Measurements from ENCODE around the gene KLHDC4. TPM values are rescaled to one million over a fixed set of nuclear protein-coding genes. Genes with fewer than 3 reads are reported as not detected.

The KLHDC4 gene
- total and polyA plus RNA-seq, 5 donors from 2014 or later, result 17.0 to 104 (median 17.5) TPM

DNA sequence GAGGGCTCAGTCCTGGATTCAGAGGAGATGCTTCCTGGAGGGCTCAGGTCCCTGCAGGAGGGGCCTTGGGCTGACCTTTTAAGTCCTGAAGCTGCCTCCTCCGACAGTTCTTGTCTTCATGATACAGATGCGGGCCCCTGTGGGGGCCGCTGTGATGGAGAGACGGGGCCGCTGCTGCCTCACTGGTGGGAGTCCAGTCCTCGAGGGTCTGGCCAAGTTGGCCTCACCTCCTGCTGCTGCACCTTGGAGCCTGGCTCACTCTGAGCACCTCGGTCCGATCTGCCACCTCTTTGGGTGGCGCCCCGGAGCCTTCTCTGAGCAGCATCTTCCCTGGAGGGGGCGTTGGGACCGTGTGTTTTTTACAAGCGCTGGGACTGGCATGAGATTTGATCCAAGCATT, 79.1 kb downstream of the KLHDC4 start:
- Mint-ChIP-seq H3K27ac (no peak overlapping the region), H3K9me3 (no peaks in the 10 kb centered on the region)

DNA sequence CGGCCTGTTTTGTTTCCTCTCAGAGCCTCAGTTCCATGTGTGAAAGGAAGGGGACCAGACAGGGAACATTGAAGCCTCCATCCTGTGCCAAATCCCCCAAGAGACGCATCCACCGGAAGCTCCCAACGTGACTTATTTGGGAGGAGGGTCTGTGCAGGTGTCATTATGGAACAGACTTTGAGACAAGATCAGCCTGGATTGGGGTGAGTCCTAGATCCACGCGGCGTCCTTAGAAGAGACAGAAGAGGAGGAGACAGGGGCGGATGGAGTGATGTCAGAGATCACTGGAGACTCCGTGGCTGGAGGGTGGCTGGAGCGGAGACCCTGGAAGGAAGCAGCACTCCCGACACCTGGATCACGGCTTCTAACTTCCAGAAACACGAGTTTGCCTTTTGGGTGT, 80.0 kb downstream of the KLHDC4 start:
- Mint-ChIP-seq H3K9me3 (no peaks in the 10 kb centered on the region), H3K27me3 (no peaks in the 10 kb centered on the region), H3K36me3 (no peaks in the 10 kb centered on the region), H3K4me1 (peaks cover 0 to 2% (median 0%) of the 10 kb centered on the region in 4 donors), H3K4me3 (no peak overlapping the region), H3K27ac (no peak overlapping the region)
- Histone ChIP-seq H3K27ac (ENCODE audit: insufficient read depth, low read length, poor library complexity, severe bottlenecking) (no peak overlapping the region), H3K27me3 (ENCODE audit: control insufficient read depth, insufficient read depth, low read length) (no peaks in the 10 kb centered on the region), H3K9me3 (ENCODE audit: control insufficient read depth in 2 of 2, low read length in 2 of 2) (no peaks in the 10 kb centered on the region), H3K36me3 (ENCODE audit: control insufficient read depth, insufficient read depth, low read length) (no peaks in the 10 kb centered on the region), H3K4me3 (ENCODE audit: low read depth, low read length) (no peak overlapping the region), H3K4me1 (ENCODE audit: control insufficient read depth, insufficient read depth, low read length, poor library complexity, severe bottlenecking) (no peaks in the 10 kb centered on the region)
- no peak for ATAC-seq (ENCODE audit: low read depth in 2 of 2)
- no peak for DNase-seq

More for the DNA sequence above, 79.1 kb downstream of the KLHDC4 start:
- no peaks in the 10 kb centered on the region for H3K4me1 ChIP-seq (ENCODE audit: control insufficient read depth, insufficient read depth, low read length, poor library complexity, severe bottlenecking)
- H3K4me3 ChIP-seq (ENCODE audit: low read depth, low read length), result no peak overlapping the region
- no peaks in the 10 kb centered on the region for H3K27me3 ChIP-seq (ENCODE audit: control insufficient read depth, insufficient read depth, low read length)
- ATAC-seq (ENCODE audit: low read depth in 2 of 2) (no peak), DNase-seq (no peak)
- peaks cover 0 to 2% (median 0%) of the 10 kb centered on the region in 4 donors for H3K4me1 Mint-ChIP-seq
- no peaks in the 10 kb centered on the region for H3K36me3 Mint-ChIP-seq
- H3K9me3 ChIP-seq (ENCODE audit: control insufficient read depth in 2 of 2, low read length in 2 of 2), result no peaks in the 10 kb centered on the region
- no peaks in the 10 kb centered on the region for H3K27me3 Mint-ChIP-seq
- no peaks in the 10 kb centered on the region for H3K36me3 ChIP-seq (ENCODE audit: control insufficient read depth, insufficient read depth, low read length)
- H3K4me3 Mint-ChIP-seq, result no peak overlapping the region
- no peak overlapping the region for H3K27ac ChIP-seq (ENCODE audit: insufficient read depth, low read length, poor library complexity, severe bottlenecking)

DNA sequence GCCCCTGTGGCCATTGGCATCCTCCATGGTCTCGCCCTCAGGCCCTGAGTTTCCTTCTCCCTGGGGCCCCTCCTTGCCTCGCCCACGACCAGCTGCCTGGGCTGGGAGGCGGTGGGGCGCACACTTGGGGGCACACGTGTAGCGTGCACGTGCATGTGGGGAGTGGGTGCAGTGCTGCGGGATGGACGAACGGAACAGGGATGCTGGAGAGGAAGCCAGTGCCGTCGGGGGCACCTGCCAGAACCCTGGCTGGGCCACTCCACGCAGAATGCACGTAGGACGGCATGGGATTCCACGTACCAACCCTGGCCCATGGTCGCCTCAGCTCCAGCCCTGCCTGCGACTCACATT, 80.4 kb downstream of the KLHDC4 start:
- ATAC-seq (ENCODE audit: low read depth in 2 of 2) (no peak), DNase-seq (no peak)
- Mint-ChIP-seq H3K36me3 (no peaks in the 10 kb centered on the region), H3K27ac (no peak overlapping the region), H3K9me3 (no peaks in the 10 kb centered on the region), H3K4me3 (no peak overlapping the region), H3K27me3 (no peaks in the 10 kb centered on the region), H3K4me1 (peaks cover 0 to 2% (median 0%) of the 10 kb centered on the region in 4 donors)
- no peak overlapping the region for H3K4me3 ChIP-seq (ENCODE audit: low read depth, low read length)
- H3K27me3 ChIP-seq (ENCODE audit: control insufficient read depth, insufficient read depth, low read length), result no peaks in the 10 kb centered on the region
- no peak overlapping the region for H3K27ac ChIP-seq (ENCODE audit: insufficient read depth, low read length, poor library complexity, severe bottlenecking)
- no peaks in the 10 kb centered on the region for H3K4me1 ChIP-seq (ENCODE audit: control insufficient read depth, insufficient read depth, low read length, poor library complexity, severe bottlenecking)
- H3K9me3 ChIP-seq (ENCODE audit: control insufficient read depth in 2 of 2, low read length in 2 of 2), result no peaks in the 10 kb centered on the region
- H3K36me3 ChIP-seq (ENCODE audit: control insufficient read depth, insufficient read depth, low read length), result no peaks in the 10 kb centered on the region

DNA sequence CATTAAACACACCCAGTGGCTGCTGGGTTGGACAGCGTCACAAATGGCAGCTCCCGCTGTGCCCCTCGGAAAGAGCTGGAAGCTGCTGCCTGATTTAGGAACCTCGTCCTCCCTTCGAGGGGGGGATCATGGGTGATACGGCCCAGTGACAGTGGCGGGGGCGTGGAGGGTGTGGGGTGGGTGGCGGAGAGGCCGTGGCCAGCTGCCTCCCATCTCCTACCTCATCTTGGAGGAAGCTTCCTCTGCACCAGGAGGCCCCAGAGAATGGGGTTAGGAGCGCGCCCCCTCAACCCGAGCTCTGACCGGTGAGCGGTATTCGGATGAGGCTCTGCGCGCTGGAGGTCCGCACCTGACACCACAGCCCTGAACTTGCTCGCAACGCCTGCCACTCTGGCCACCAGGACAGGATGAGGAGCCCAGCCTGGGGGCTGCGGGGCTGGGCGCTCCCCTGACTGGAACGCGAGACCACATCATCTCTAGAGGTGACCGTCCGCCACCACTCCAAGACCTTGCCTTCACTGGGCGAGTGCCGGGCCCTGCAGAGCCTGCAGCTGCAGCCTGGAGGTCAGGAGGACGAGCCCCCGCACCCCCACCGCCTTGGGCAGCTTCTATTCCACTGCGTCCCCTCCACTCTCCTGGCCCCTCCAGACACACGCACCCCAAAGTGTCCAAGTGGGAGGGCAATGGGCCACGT, 80.9 kb downstream of the KLHDC4 start:
- H3K36me3 ChIP-seq (ENCODE audit: control insufficient read depth, insufficient read depth, low read length), result no peaks in the 10 kb centered on the region
- Mint-ChIP-seq H3K27ac (no peak overlapping the region), H3K4me1 (peaks cover 0 to 2% (median 0%) of the 10 kb centered on the region in 4 donors), H3K4me3 (no peak overlapping the region), H3K36me3 (no peaks in the 10 kb centered on the region), H3K27me3 (no peaks in the 10 kb centered on the region), H3K9me3 (no peaks in the 10 kb centered on the region)
- H3K27ac ChIP-seq (ENCODE audit: insufficient read depth, low read length, poor library complexity, severe bottlenecking), result no peak overlapping the region
- H3K4me3 ChIP-seq (ENCODE audit: low read depth, low read length), result no peak overlapping the region
- no peaks in the 10 kb centered on the region for H3K27me3 ChIP-seq (ENCODE audit: control insufficient read depth, insufficient read depth, low read length)
- H3K4me1 ChIP-seq (ENCODE audit: control insufficient read depth, insufficient read depth, low read length, poor library complexity, severe bottlenecking), result no peaks in the 10 kb centered on the region
- no peaks in the 10 kb centered on the region for H3K9me3 ChIP-seq (ENCODE audit: control insufficient read depth in 2 of 2, low read length in 2 of 2)
- ATAC-seq (ENCODE audit: low read depth in 2 of 2) (no peak), DNase-seq (no peak)

DNA sequence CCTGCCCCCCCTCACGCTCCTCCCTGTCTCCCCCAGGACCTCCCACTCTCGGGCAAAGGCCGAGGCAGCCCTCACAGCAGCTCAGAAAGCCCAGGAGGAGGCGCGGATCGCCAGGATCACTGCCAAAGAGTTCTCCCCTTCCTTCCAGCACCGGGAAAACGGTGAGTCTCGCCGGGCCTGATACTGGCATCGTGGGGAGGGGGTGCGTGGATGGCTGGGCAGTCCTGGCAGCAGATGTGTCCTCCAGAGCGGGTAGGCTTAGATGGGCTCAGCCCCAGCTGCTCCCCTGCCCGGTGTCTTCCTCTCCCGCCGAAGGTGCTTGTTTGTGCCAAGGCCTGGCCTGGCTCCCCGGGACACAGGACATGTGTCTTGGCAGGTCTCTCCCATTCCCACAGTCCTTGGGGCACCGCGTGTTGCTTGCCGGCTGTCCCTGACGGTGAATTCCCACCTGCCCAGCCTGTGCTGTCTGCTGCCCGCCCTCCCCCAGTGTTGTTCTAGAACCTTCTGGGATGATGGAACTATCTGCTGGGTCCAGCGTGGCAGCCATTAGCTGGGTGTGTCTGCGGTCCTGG, 81.6 kb downstream of the KLHDC4 start:
- H3K4me1 ChIP-seq (ENCODE audit: control insufficient read depth, insufficient read depth, low read length, poor library complexity, severe bottlenecking), result no peaks in the 10 kb centered on the region
- H3K4me1 Mint-ChIP-seq, result peaks cover 0 to 2% (median 0%) of the 10 kb centered on the region in 4 donors

DNA sequence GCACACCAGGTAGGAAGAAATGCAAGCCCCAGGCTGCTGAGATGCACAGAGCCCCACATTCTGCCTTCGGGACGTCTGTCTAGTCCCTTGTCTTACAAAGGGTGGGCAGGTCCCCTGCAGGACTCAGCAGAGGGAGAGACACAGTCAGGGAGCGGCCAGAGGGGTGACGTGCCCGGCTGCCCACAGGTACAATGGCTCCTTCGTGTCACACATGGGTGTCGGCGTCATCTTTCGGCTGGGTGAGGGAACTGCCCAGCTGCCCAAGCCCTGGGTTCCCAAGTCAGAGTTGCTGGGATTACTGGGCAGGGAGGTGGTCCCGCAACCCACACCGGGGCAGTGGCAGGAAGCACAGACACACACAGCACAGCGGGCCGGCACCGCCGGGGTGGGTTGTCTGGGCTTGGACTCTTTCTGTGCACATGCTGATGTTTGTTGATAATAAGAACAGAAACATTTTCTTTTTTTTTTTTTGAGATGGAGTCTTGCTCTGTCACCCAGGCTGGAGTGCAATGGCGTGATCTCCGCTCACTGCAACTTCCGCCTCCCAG, 82.9 kb downstream of the KLHDC4 start:
- H3K27ac Mint-ChIP-seq, result peak overlapping the region in 1 of 3 donors; percentile 35
- Histone ChIP-seq H3K4me1 (ENCODE audit: control insufficient read depth, insufficient read depth, low read length, poor library complexity, severe bottlenecking) (no peaks in the 10 kb centered on the region), H3K36me3 (ENCODE audit: control insufficient read depth, insufficient read depth, low read length) (no peaks in the 10 kb centered on the region), H3K27me3 (ENCODE audit: control insufficient read depth, insufficient read depth, low read length) (no peaks in the 10 kb centered on the region), H3K27ac (ENCODE audit: insufficient read depth, low read length, poor library complexity, severe bottlenecking) (no peak overlapping the region), H3K4me3 (ENCODE audit: low read depth, low read length) (no peak overlapping the region), H3K9me3 (ENCODE audit: control insufficient read depth in 2 of 2, low read length in 2 of 2) (no peaks in the 10 kb centered on the region)
- no peaks in the 10 kb centered on the region for H3K36me3 Mint-ChIP-seq
- H3K9me3 Mint-ChIP-seq, result no peaks in the 10 kb centered on the region
- H3K4me1 Mint-ChIP-seq, result peaks cover 0 to 2% (median 0%) of the 10 kb centered on the region in 4 donors
- H3K27me3 Mint-ChIP-seq, result no peaks in the 10 kb centered on the region
- DNase-seq (no peak), ATAC-seq (ENCODE audit: low read depth in 2 of 2) (no peak)
- no peak overlapping the region for H3K4me3 Mint-ChIP-seq

More for the DNA sequence above, 81.6 kb downstream of the KLHDC4 start:
- Histone ChIP-seq H3K9me3 (ENCODE audit: control insufficient read depth in 2 of 2, low read length in 2 of 2) (no peaks in the 10 kb centered on the region), H3K27ac (ENCODE audit: insufficient read depth, low read length, poor library complexity, severe bottlenecking) (no peak overlapping the region), H3K4me3 (ENCODE audit: low read depth, low read length) (no peak overlapping the region), H3K27me3 (ENCODE audit: control insufficient read depth, insufficient read depth, low read length) (no peaks in the 10 kb centered on the region), H3K36me3 (ENCODE audit: control insufficient read depth, insufficient read depth, low read length) (no peaks in the 10 kb centered on the region)
- no peak overlapping the region for H3K4me3 Mint-ChIP-seq
- H3K9me3 Mint-ChIP-seq, result no peaks in the 10 kb centered on the region
- no peak overlapping the region for H3K27ac Mint-ChIP-seq
- H3K27me3 Mint-ChIP-seq, result no peaks in the 10 kb centered on the region
- DNase-seq (no peak), ATAC-seq (ENCODE audit: low read depth in 2 of 2) (no peak)
- no peaks in the 10 kb centered on the region for H3K36me3 Mint-ChIP-seq

DNA sequence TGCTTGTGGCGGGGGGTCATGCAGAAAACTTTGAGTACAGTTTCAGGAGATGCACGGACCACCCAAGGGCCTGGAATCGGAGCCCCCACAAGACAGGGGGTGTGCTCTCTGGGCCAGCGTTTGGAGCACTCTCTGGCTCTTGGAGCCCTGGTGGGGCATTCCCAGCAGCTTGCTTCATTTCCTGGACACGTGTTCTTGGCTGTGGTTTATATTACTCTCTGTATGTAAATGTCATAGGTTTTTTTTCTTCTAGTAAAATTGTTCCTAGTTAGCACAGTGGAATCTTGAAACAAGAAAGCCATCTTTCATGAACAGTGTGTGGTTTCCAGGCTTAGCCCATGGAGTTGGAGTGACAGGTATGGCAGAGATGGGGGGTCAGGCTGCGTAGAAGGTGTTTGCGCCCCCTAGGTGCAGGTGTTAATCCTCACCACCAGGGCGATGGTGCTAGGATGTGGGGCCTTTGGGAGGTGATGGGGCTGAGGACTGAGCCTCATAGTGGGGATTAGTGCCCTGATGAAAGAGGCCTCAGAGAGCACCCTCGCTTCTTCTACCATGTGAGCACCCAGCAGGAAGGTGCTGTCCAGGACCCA, 83.7 kb downstream of the KLHDC4 start:
- Histone ChIP-seq H3K27me3 (ENCODE audit: control insufficient read depth, insufficient read depth, low read length) (no peaks in the 10 kb centered on the region), H3K36me3 (ENCODE audit: control insufficient read depth, insufficient read depth, low read length) (no peaks in the 10 kb centered on the region), H3K27ac (ENCODE audit: insufficient read depth, low read length, poor library complexity, severe bottlenecking) (no peak overlapping the region), H3K4me3 (ENCODE audit: low read depth, low read length) (no peak overlapping the region), H3K4me1 (ENCODE audit: control insufficient read depth, insufficient read depth, low read length, poor library complexity, severe bottlenecking) (no peaks in the 10 kb centered on the region), H3K9me3 (ENCODE audit: control insufficient read depth in 2 of 2, low read length in 2 of 2) (no peaks in the 10 kb centered on the region)
- Mint-ChIP-seq H3K27me3 (no peaks in the 10 kb centered on the region), H3K4me1 (peaks cover 0 to 2% (median 0%) of the 10 kb centered on the region in 4 donors), H3K9me3 (no peaks in the 10 kb centered on the region), H3K36me3 (no peaks in the 10 kb centered on the region), H3K4me3 (no peak overlapping the region), H3K27ac (peak overlapping the region in 2 of 3 donors; percentile 35 to 43)
- ATAC-seq (ENCODE audit: low read depth in 2 of 2) (peak in 1 of 2 donors; percentile 21), DNase-seq (peak in 1 of 3 donors; percentile 31)

All from CD4-positive, CD25-positive, alpha-beta regulatory T cell (primary cell).